NOMO-1 (cell line): ENCODE data around the gene NUDT16.

Source experiments
- DNase-seq, 2 experiments: peaks; one replicate each; lab custom pipeline; 2025; ENCODE audit not compliant: unreplicated experiment in 2 of 2; lab: John Stamatoyannopoulos, UW

NUDT16 gene

DNA sequence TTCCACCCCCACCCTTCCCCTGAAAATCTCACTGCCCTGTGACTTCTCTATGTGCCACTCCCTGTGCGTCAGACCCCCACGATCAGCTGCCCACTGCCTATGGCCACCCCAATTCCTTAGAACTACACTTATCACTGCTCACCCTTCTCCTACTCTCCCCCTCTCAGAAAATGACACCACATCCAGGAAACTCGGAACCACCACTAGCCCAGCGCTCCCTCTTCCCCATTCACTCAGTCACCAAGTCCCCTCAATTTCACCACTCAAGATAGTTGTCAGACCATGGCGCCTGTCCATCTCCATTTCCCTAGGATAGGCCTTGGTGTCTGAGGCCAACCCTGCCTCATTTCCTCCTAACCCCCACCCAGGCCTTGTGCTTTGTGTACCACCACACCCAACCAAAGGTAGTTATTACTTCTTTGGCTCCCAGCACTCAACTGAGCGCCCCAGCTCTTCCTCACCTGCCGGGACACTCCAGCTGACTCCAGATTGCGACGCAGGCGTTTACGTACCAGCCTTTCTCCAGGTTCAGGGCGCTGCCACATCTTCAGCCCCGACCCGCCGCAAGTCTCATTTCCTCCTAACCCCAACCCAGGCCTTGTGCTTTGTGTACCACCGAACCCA is 641 bp upstream of the NUDT16 start:
- DNase-seq, result peak in 1 of 2 experiments; percentile 27

GRCh38 chr3:131386429-131387165 is 5.0 kb downstream of the NUDT16 start:
- peak; percentile 96 to 98 for DNase-seq

- no peak for DNase-seq
Observed at GRCh38 chr3:131387796-131388489, 6.4 kb downstream of the NUDT16 start.

DNA sequence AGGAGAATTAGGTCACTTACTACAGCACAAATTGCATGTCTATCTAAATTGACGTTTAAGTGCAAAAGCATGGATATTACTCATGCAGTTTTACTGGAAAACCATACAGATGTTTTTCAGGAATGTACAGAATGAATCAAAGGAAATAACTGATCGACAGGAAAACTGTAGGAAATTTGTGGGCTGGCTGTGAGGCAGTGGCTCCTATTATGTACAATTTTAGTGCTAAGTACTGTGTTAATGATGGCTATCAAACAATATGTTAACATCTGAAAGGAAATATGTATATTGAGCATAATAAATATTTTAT is 6.9 kb downstream of the NUDT16 start:
- DNase-seq, result no peak

DNA sequence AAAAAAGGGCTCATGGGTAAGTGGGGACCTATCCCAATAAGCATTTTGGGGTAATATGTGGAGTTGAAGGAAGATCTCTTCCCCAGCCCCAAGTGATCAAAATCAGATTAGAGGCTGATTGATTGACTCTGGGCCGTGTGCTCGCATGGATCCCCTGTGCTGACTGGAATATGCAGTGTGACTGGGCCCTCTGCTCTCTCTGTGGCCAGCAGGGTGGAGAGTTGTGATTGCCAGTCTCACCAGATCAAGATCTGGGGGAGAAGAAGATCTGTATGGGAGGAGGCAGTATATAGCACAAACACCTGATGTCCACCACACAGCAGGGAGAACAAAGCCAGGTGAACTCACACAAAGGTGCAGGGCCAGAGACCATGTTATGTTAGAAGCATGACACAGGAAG is 8.8 kb downstream of the NUDT16 start:
- no peak for DNase-seq

GRCh38 chr3:131393051-131393450 is 11.5 kb downstream of the NUDT16 start:
- DNase-seq, result no peak

DNA sequence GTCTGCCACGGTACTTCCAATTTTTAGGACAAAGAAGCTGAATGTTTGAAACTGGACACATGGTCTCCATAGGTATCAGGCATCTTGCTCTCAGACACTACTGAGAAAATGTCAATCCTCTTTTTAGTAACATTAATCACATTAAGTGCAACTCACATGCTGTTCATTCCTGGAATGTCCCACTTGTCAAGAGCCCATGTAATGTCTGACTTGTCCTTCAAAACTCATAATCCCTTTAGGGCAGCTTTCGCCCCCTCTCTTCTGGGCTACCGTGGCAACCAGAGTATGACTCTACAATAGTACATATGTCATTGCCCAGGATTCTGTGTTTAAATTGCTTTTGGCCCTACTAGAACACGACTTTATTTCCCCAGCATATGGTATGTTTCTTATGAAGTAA is 12.3 kb downstream of the NUDT16 start:
- DNase-seq, result no peak

- no peak for DNase-seq
Observed at GRCh38 chr3:131394400-131394799, 12.8 kb downstream of the NUDT16 start.

GRCh38 chr3:131396170-131396569 is 14.6 kb downstream of the NUDT16 start:
- DNase-seq, result no peak

- DNase-seq, result no peak
Observed at GRCh38 chr3:131397889-131398288, 16.3 kb downstream of the NUDT16 start.

DNA sequence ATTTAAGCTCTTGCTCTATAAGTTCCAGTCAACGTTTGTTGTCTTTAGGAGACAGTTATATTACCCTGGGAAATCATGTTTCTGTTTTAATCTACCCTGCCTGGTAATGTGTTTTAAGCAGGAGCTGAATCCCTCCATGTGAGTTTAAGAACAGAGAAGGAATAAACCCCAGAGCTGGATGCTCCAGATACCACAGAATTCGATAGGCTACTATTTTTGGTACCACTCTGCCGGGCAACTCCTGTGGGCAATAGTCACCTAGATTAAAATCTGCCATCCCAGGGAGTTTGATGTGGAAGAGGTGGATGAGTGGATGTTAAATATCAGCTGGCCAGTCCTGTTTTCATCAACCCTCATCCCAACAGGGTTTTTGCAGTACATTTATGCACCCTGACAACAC is 20.4 kb downstream of the NUDT16 start:
- DNase-seq, result no peak

DNA sequence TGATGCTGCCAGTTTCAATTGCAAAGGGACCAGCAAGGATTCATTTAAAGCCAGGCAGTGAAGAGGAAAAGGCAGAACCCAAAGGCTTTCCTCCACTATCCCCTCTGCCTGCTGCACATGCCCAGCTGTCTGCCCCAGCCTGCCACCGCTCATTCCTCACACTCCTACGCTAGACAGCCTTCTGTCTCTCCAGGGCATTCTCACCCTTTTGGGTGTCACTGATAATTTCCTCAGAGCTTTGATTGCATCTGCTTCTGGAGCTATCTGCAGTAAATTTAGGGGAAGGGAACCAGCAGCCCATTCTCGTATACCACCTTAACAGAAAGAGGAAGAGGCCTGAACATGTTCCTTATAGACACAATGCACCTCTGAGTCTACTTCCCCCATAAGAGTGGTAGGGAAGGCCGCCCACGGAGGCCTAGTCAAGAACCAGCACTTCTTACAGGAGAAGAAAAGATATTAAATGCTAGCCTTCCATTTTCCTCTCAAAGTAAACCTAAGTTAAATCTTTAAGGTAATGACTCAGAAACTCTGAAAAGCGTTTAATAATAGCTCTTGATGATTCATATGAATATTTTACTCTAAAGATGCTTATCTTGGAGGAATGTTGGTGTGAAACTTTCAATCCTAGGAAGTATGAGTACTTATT is 20.9 kb downstream of the NUDT16 start:
- peak; percentile 84 to 95 for DNase-seq

GRCh38 chr3:131403216-131403895 is 21.8 kb downstream of the NUDT16 start:
- no peak for DNase-seq

- DNase-seq, result no peak
Observed at GRCh38 chr3:131405411-131405810, 23.8 kb downstream of the NUDT16 start.

DNA sequence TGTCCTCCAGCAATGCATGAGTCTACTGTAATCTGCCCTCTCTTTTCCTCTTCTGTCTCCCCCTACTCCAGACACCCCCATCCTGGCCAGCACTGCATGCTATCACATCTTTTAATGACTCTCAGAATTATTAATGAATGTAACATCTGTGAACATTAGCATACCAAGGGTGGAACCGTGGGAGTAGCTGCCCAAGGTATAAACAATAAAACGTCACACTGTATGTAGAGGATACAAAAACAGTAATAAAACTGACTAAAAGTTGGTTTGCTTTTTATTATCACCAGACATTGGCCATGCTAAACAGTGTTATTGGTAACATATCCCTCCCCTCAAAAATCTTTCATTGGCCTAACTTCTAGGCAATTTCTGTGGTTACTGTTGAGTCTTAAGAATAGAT is 24.7 kb downstream of the NUDT16 start:
- DNase-seq, result no peak

DNA sequence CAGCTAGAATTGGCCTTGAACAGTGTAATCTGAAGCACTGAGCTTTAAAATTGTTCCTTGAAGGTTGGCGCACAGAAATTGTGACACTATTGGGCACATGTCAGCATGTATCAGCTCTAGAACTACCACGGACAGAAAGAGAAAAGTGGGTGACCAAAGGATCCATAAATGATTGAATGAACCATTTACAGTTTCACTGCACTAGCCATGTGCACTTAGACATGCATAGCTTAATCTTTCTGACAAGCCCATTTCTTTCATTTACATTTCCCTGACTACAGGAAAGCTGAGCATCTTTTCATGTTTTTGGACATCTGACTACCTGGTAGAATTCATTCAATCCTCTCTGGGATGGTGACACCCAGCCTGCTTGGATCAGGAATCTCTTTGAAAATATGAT is 36.2 kb downstream of the NUDT16 start:
- no peak for DNase-seq

- no peak for DNase-seq
Observed at GRCh38 chr3:131421301-131421700, 39.7 kb downstream of the NUDT16 start.

GRCh38 chr3:131421957-131422498 is 40.5 kb downstream of the NUDT16 start:
- no peak for DNase-seq

- DNase-seq, result no peak
Observed at GRCh38 chr3:131427226-131427625, 45.7 kb downstream of the NUDT16 start.

GRCh38 chr3:131431754-131432153 is 50.2 kb downstream of the NUDT16 start:
- DNase-seq, result no peak

DNA sequence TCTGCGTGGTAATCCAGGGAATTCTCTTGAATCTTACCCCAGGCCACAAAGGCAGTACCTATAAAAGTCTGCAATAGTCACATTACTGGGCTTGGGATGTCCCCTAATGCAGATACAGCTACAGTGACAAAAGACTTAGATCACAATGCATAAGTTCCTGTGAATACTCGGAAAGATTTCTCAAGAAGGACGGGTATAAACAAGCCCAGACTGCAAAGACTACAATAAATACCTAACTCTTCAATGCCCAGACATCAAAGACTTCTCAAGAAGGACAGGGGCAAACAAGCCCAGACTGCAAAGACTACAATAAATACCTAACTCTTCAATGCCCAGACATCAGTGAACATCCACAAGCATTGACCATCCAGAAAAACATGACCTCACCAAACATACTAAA is 50.9 kb downstream of the NUDT16 start:
- no peak for DNase-seq
